SW 1271 (cell line): ENCODE results near the gene GAST.

Experiments used
- DNase-seq, 2 experiments: peaks; one replicate each; lab custom pipeline; 2025; lab: John Stamatoyannopoulos, UW

The GAST gene

DNA sequence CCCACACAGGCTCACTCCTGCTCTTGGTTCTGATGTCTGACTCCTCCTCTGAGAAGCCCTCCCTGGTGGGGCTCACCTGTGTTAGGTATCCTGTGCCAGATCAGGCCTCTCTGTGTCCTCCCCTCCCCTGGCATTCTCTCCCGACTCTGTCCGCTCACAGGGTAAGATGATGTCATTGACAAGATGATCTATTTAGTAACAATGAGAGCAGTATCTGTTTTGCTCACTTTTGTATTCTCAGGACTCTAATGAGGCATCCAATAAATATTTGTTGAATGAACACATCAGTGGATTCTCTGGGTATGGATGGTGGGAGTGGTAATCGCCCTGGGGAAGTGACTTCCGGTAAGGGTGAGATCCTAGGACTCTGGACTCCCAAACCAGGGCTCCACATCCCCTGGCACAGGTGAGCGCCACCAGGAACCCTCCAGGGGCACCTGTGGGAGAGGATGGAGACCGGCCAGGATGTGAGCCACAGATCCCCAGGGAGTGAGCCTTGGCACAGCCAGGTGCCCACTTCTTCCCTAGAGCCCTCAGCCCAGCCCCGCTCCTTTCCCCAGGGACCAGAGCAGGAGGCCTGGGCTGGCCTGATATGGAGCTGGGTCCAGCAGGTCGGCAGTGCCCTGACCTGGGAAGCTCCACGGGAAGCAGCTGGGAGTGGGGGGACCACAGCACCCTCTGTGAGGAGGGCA, 27.7 kb downstream of the GAST start:
- peak; percentile 24 to 31 for DNase-seq

DNA sequence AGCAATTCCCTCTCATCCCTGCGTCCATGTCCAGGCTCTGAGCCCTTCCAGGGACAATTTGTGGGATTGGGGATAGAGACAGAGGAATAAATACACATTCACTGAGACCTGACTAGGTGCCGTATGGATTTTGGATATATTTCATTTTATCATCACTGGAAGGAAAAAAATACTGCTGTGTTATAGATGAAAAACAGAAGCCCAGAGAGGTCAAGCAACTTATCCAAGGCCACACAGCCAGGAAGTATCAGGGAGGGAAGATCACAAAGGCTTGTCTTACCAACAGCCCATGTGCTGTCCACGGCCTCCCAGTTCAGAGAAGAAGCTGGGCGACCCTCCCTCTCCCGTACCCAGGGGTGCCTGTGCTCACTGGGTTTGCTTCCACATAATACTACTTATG, 28.4 kb downstream of the GAST start:
- no peak for DNase-seq

DNA sequence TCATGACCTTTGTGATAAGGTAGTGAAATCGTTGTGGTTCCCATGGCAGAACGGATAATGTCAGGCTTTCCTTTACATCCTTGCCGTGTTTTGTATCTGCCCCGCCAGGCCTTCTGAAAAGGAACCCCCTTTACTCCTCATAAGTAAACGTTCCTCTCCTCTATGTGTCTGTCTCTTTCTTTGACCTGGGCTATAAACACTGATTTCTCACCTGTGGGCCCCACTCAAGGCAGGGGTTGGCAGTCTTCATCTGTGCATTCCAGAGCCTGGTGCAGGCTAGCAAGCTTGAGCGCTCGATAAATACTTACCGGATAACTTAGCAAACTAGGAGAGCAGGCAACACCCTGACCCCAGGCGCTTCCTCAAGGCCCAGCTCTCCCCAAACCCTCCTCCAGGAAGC, 29.6 kb downstream of the GAST start:
- no peak for DNase-seq

DNA sequence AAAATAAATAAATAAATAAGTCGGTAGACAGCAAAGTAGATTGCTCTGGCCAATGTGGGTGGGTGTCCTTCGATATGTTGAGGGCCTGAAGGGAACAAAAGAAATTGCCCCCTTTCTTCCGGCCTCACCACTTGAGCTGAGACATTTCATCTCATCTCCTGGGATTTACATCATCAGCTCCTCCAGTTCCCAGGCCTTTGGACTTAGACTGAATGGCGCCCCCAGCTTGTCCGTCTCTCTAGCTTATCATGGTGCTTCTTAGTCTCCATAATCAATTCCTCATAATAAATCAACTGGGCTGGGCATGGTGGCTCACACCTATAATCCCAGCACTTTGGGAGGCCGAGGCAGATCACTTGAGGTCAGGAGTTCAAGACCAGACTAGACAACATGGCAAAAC, 36.1 kb downstream of the GAST start:
- DNase-seq: no peak

DNA sequence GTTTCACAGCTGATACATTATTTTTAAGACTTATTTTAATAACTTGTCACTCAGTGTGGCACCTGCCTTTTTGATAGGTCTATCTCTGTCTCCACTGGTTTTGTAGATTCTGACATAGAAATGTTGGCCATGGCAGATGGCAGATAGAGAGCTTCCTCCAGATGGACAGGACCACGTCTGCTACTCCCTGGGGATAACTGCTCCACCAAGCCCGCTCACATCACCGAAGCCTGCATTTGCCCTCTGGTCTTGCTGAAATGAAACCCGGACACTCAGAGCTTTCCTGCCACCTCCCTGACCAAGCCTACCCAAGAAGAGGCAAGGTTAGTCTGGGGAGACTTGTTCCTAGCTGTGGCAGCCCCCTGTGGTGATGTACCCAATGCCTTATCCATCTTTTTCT, 38.7 kb downstream of the GAST start:
- DNase-seq: no peak

DNA sequence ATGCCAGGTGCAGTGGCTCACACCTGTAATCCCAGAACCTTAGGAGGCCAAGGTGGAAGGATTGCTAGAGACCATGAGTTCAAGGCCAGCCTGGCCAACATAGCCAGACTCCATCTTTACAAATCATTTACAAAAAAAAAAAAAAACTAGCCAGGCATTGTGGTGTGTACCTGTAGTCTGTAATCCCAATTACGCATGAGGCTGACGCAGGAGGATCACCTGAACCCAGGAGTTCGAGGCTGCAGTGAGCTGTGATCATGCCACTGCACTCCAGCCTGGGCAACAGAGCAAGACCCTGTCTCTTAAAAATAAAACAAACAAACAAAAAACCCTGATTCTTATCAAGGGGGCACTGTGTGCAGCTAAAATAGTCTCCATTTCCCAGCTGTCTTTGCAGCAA, 39.2 kb downstream of the GAST start:
- no peak for DNase-seq

DNA sequence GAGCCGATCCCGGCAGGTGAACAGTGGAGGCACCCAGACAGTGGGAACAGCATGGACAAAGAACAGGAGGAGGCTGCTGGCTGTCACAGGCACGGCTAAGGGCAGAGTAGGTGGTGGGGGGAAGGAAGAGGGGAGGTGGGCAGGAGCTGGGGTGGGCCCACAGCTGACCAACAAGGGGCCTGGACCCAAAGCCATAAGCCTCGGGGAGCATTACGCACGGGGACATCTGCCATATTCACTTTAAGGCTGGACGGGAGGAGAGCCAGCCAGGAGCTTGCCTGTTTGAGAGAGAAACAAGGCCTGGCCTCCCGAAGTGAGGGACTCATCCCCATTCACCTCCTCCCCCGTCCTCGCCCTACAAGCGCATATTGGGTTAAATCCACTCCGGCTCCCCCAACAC, 41.9 kb downstream of the GAST start:
- no peak for DNase-seq

DNA sequence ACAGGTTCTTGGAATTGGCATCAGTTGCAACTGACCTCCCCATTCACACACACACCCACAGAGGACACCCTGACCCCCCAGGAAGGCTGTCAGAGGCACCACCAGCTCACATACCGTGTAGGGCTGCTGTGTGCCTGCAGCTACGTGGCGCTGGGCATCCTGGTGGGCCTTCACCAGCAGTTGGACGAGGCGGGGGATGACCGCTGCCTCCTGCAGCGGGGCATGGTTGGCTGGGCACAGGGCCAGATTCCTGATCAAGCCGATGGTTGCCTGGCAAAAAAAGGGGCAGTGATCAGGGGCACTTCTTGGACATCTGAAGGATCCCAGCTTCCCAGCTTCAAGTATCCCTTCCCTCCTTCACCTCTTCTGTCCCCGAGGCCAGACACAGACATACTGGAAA, 46.5 kb downstream of the GAST start:
- DNase-seq: no peak

DNA sequence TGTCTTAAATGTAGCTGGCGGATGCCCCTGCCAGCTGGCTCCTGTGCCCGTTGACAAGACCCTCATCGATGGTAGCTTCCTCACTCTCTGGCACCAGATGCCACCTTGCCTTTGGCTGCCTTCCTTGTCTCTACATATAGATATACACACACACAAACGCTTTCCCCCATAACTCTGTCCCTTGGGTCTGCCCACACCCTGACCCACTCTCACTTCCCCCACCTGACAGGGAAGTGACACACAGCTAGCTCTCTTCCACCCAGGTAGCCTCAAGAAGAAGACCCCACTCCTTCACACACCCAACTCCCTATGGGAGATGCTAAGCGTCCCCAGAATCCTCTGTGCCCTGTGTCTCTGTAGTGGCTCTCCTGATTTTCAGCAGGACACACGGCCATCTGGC, 48.7 kb downstream of the GAST start:
- no peak for DNase-seq

DNA sequence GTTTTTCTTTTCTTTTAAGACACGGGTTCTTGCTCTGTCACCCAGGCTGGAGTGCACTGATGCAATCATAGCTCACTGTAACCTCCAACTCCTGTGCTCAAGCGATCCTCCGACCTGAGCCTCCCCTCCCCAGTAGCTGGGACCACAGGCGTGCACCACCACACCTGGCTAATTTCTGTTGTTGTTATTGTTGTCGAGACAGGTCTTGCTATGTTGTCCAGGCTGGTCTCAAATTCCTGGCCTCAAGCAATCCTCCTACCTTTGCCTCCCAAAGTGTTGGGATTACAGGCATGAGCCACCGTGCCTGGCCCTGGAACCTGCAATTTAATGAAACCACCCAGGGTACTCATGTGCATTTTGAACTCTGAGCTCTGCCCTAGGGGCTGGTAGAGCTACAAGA, 50.3 kb downstream of the GAST start:
- no peak for DNase-seq

DNA sequence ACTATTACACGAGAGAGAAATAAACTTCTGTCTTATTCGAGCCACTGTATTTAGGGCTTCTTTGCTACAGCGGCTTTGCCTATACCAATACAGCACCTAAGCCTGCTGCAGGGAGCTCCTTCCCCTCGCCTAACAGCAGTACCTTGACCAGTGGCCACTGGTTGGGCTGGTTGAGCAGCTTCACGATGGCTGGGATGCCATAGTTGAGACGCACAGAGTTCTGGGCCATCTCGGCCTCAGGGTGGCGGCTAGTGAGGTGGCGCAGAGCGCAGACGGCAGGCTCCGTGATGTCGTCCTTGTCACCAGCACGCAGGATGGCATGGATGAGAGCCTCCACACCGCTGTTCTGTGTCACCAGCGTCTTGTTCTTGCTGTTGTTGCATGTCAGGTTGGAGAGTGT, 50.7 kb downstream of the GAST start:
- no peak for DNase-seq

DNA sequence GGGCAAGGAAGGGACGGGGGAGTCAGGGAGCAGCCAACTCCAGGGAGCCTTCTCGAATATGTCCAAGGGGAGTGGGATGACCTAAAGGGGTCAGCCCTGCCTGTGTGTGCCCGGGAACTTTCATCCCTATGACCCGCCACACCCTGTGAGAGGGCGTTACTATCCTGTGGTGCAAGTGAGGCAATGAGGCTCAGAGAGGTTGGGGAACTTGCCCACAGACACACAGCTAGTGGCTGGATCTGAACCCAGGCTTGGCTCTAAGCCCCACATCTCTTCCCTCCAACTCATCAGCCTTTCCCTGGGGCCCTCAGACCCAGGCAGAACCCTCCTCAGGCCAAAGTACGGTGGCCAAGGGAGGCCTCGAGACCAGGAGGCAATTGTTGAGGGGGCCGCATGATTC, 51.2 kb downstream of the GAST start:
- no peak for DNase-seq
